SK-N-SH (cell line): ENCODE results near the gene DNASE2B. TPM values are rescaled to one million over a fixed set of nuclear protein-coding genes. Genes with fewer than 3 reads are reported as not detected.

Experiments
- CTCF ChIA-PET: fragments of 300-600, 350-600 bp; formaldehyde crosslinking; extraction: SDS; loops from one replicate; lab custom pipeline; 2021; lab: Yijun Ruan, JAX
- POLR2A ChIA-PET: fragments of 350-600 bp; sonication (Branson Sonifier 250); formaldehyde crosslinking; extraction: SDS; loops from one replicate; lab custom pipeline; 2020; ENCODE audit warnings: antibody characterized with exemption, inconsistent platforms; lab: Yijun Ruan, JAX
- DNase-seq: peaks from one replicate; pipeline ENCODE4 v3.0.0; 2012
- H2AFZ ChIP-seq: fragments of 200-600 bp; sonication (generic); 2 replicates; pipeline ENCODE4 v1.8.1; 2016; ENCODE audit warnings: antibody characterized with exemption, mild to moderate bottlenecking, low read depth
- H3F3A ChIP-seq: fragments of 200-600 bp; sonication (generic); replicated peaks from 2 replicates; pipeline ENCODE3; 2016; ENCODE audit warnings: antibody characterized with exemption, mild to moderate bottlenecking; ENCODE audit not compliant: insufficient read depth
- H3K27ac ChIP-seq, 2 experiments: fragments of 200-500 bp in 1 of 2; fragments of 200-600 bp in 1 of 2; sonication (Bioruptor generic) in 1 of 2; sonication (generic), shearing (Covaris generic) in 1 of 2; 2 replicates each; pipeline versions ENCODE4 v1.5.1 to v1.6.1; 2014 to 2016; ENCODE audit warnings: low read depth in 2 of 2, inconsistent platforms in 1 of 2, low read length in 1 of 2, mild to moderate bottlenecking in 1 of 2, mixed read lengths in 1 of 2
- H3K27me3 ChIP-seq: fragments of 200-600 bp; sonication (generic), shearing (Covaris generic); 2 replicates; pipeline ENCODE4 v1.6.1; 2016; ENCODE audit warnings: mixed run types; ENCODE audit not compliant: insufficient read depth
- H3K36me3 ChIP-seq, 2 experiments: fragments of 200-500 bp in 1 of 2; fragments of 200-600 bp in 1 of 2; sonication (Bioruptor generic) in 1 of 2; sonication (generic) in 1 of 2; replicated peaks in 1 of 2; 2 replicates each; pipeline versions ENCODE3 to v1.5.1; 2014 to 2016; ENCODE audit warnings: low read length in 1 of 2, mild to moderate bottlenecking in 1 of 2; ENCODE audit not compliant: insufficient read depth in 2 of 2, control insufficient read depth in 1 of 2
- H3K4me1 ChIP-seq, 2 experiments: fragments of 200-500 bp in 1 of 2; fragments of 200-600 bp in 1 of 2; sonication (Bioruptor generic) in 1 of 2; sonication (generic), shearing (Covaris generic) in 1 of 2; 2 replicates each; pipeline versions ENCODE4 v1.5.1 to v1.6.1; 2014 to 2016; ENCODE audit warnings: low read depth in 1 of 2, low read length in 1 of 2, mixed run types in 1 of 2; ENCODE audit not compliant: insufficient read depth in 2 of 2, control insufficient read depth in 1 of 2
- H3K4me2 ChIP-seq: fragments of 200-600 bp; sonication (generic), shearing (Covaris generic); 2 replicates; pipeline ENCODE4 v1.6.1; 2017; ENCODE audit warnings: mixed run types
- H3K4me3 ChIP-seq, 2 experiments: fragments of 200-500 bp in 1 of 2; fragments of 200-600 bp in 1 of 2; sonication (Bioruptor generic) in 1 of 2; sonication (generic), shearing (Covaris generic) in 1 of 2; 2 replicates each; pipeline versions ENCODE4 v1.5.1 to v1.8.1; 2014 to 2016; ENCODE audit warnings: low read depth in 2 of 2, inconsistent platforms in 1 of 2, low read length in 1 of 2, mild to moderate bottlenecking in 1 of 2, mixed read lengths in 1 of 2, moderate library complexity in 1 of 2
- H3K79me2 ChIP-seq: fragments of 200-600 bp; sonication (generic); 2 replicates; pipeline ENCODE4 v1.8.1; 2017; ENCODE audit warnings: mild to moderate bottlenecking; ENCODE audit not compliant: insufficient read depth
- H3K9ac ChIP-seq: fragments of 200-600 bp; sonication (generic); 2 replicates; pipeline ENCODE4 v1.6.1; 2017; ENCODE audit warnings: mixed run types
- H3K9me2 ChIP-seq: fragments of 200-600 bp; sonication (generic); 2 replicates; pipeline ENCODE4 v1.6.1; 2017; ENCODE audit warnings: mixed run types
- H3K9me3 ChIP-seq: fragments of 200-600 bp; sonication (generic); 2 replicates; pipeline ENCODE4 v1.6.1; 2017; ENCODE audit warnings: mixed run types, mild to moderate bottlenecking, moderate library complexity
- H4K20me1 ChIP-seq: fragments of 200-600 bp; sonication (generic); 2 replicates; pipeline ENCODE4 v1.6.1; 2017; ENCODE audit warnings: mild to moderate bottlenecking, mixed run types; ENCODE audit not compliant: insufficient read depth
- EP300 ChIP-seq, 2 experiments: IDR thresholded peaks; 2 replicates each; pipeline versions ENCODE4 v1.4.0 to v1.6.1; 2012; ENCODE audit warnings: borderline replicate concordance in 1 of 2, low read depth in 1 of 2, low read length in 1 of 2
- EZH2phosphoT487 ChIP-seq: fragments of 200-600 bp; sonication (generic); IDR thresholded peaks from 2 replicates; pipeline ENCODE4 v1.6.1; 2017; ENCODE audit warnings: low read depth, mixed run types, mild to moderate bottlenecking, antibody characterized with exemption, moderate library complexity, borderline replicate concordance
- IRF3 ChIP-seq: fragments of 150-350 bp; IDR thresholded peaks from 2 replicates; pipeline ENCODE4 v1.6.1; 2016; ENCODE audit warnings: mild to moderate bottlenecking, low read depth, low read length
- MEF2A ChIP-seq: IDR thresholded peaks from 2 replicates; pipeline ENCODE4 v1.4.0; 2012; ENCODE audit warnings: low read depth, borderline replicate concordance
- NFIC ChIP-seq: IDR thresholded peaks from 2 replicates; pipeline ENCODE4 v1.4.0; 2012; ENCODE audit warnings: borderline replicate concordance
- NRF1 ChIP-seq: IDR thresholded peaks from 2 replicates; pipeline ENCODE4 v1.6.1; 2012; ENCODE audit warnings: low read depth, mild to moderate bottlenecking, low read length
- RCOR1 ChIP-seq: fragments of 150-350 bp; IDR thresholded peaks from 2 replicates; pipeline ENCODE4 v1.6.1; 2017; ENCODE audit warnings: antibody characterized with exemption, low read length
- RXRA ChIP-seq: IDR thresholded peaks from 2 replicates; pipeline ENCODE4 v1.4.0; 2012; ENCODE audit warnings: low read depth, mild to moderate bottlenecking, borderline replicate concordance
- SIN3A ChIP-seq: IDR thresholded peaks from 2 replicates; pipeline ENCODE4 v1.6.1; 2012; ENCODE audit warnings: low read depth, mild to moderate bottlenecking, low read length, moderate library complexity, borderline replicate concordance
- TAF1 ChIP-seq: IDR thresholded peaks from 2 replicates; pipeline ENCODE4 v1.6.1; 2012; ENCODE audit warnings: low read depth, mild to moderate bottlenecking, low read length, moderate library complexity, borderline replicate concordance
- TCF12 ChIP-seq: IDR thresholded peaks from 2 replicates; pipeline ENCODE4 v1.4.0; 2012
- USF2 ChIP-seq: fragments of 150-350 bp; IDR thresholded peaks from 2 replicates; pipeline ENCODE4 v1.6.1; 2017; ENCODE audit warnings: antibody characterized with exemption, low read length, low read depth, borderline replicate concordance
- WGBS: methylation state at CpG from one replicate; pipeline ENCODE4 v1.1.6; 2017; ENCODE audit warnings: low lambda C conversion rate; 5-methylcytosine and 5-hydroxymethylcytosine counted together
- polyA plus RNA-seq, 3 experiments: library from polyadenylated mRNA; depleted of rRNA; stranded (reverse); fragments of >200 nt; gene quantifications; 2 replicates each; pipeline ENCODE4 v1.2.3, GENCODE V29; 2012
- TF ChIP-seq, protein P1 (sequence below): fragments of 200-600 bp; sonication (generic); IDR thresholded peaks from 2 replicates; pipeline ENCODE4 v1.6.1; 2017; ENCODE audit warnings: antibody characterized with exemption, mild to moderate bottlenecking, moderate library complexity
- TF ChIP-seq, protein P2 (sequence below): IDR thresholded peaks from 2 replicates; pipeline ENCODE4 v1.4.0; 2012; ENCODE audit warnings: low read depth, borderline replicate concordance

DNASE2B gene
- polyA plus RNA-seq, 1 of the 3 experiments (the other 2 are of a cell fraction) = 0.03 TPM

GRCh38 chr1:84350550-84350949, 47.7 kb upstream of the DNASE2B start:
- Histone ChIP-seq H3K79me2 (no peaks in the 10 kb centered on the region), H3K36me3 (no peaks in the 10 kb centered on the region), H3K4me1 (peaks cover 19% of the 10 kb centered on the region in 2 experiments; a peak in 3 of 4 replicates), H3K9me2 (no peaks in the 10 kb centered on the region), H4K20me1 (no peaks in the 10 kb centered on the region), H3K9me3 (no peaks in the 10 kb centered on the region)
- WGBS = 93% methylated on average over 3 of the region's 3 CpGs
- CTCF ChIA-PET = interaction anchor here (1.0 to 1.4 kb wide), 2 partner anchors 11 to 69 kb away, joined by 3 read pairs; no protein-coding TSS in a partner anchor
- TF ChIP-seq, protein P1, sequence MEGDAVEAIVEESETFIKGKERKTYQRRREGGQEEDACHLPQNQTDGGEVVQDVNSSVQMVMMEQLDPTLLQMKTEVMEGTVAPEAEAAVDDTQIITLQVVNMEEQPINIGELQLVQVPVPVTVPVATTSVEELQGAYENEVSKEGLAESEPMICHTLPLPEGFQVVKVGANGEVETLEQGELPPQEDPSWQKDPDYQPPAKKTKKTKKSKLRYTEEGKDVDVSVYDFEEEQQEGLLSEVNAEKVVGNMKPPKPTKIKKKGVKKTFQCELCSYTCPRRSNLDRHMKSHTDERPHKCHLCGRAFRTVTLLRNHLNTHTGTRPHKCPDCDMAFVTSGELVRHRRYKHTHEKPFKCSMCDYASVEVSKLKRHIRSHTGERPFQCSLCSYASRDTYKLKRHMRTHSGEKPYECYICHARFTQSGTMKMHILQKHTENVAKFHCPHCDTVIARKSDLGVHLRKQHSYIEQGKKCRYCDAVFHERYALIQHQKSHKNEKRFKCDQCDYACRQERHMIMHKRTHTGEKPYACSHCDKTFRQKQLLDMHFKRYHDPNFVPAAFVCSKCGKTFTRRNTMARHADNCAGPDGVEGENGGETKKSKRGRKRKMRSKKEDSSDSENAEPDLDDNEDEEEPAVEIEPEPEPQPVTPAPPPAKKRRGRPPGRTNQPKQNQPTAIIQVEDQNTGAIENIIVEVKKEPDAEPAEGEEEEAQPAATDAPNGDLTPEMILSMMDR = no peak
- no peak for TF ChIP-seq NRF1
- TF ChIP-seq RXRA = no peak
- TF ChIP-seq IRF3 = no peak
- TF ChIP-seq RCOR1 = no peak
- no peak for TF ChIP-seq NFIC
- no peak for TF ChIP-seq EZH2phosphoT487
- no peak for TF ChIP-seq TCF12
- TF ChIP-seq MEF2A = no peak
- TF ChIP-seq EP300 (IDR thresholded peaks at IDR 0.05; ENCODE audit: borderline replicate concordance in 1 of 2, low read depth in 1 of 2, low read length in 1 of 2) = no peak
- no peak for TF ChIP-seq TAF1
- TF ChIP-seq USF2 = no peak
- TF ChIP-seq, protein P2, sequence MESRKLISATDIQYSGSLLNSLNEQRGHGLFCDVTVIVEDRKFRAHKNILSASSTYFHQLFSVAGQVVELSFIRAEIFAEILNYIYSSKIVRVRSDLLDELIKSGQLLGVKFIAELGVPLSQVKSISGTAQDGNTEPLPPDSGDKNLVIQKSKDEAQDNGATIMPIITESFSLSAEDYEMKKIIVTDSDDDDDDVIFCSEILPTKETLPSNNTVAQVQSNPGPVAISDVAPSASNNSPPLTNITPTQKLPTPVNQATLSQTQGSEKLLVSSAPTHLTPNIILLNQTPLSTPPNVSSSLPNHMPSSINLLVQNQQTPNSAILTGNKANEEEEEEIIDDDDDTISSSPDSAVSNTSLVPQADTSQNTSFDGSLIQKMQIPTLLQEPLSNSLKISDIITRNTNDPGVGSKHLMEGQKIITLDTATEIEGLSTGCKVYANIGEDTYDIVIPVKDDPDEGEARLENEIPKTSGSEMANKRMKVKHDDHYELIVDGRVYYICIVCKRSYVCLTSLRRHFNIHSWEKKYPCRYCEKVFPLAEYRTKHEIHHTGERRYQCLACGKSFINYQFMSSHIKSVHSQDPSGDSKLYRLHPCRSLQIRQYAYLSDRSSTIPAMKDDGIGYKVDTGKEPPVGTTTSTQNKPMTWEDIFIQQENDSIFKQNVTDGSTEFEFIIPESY = no peak
- TF ChIP-seq SIN3A = no peak
- TF ChIP-seq, all 33 proteins: peak for 0
- Histone ChIP-seq H3K9ac (no peak overlapping the region), H2AFZ (no peak overlapping the region; the same call in 1 of the 2 replicates), H3K4me3 (no peak overlapping the region), H3K27me3 (no peaks in the 10 kb centered on the region), H3F3A (no peaks in the 10 kb centered on the region), H3K27ac (no peak overlapping the region), H3K4me2 (no peak overlapping the region)
- no peak for DNase-seq
- POLR2A ChIA-PET = no interaction called here
